NCI-H748 (cell line): Measurements from ENCODE around the gene SCAMP3.
A peak's percentile ranks its signal among the peaks of the same experiment; 100 is the strongest.

Source experiments
- DNase-seq: peaks from one replicate; lab custom pipeline; 2025; ENCODE audit not compliant: unreplicated experiment; lab: John Stamatoyannopoulos, UW

SCAMP3 gene

GRCh38 chr1:155285631-155286044, 23.5 kb upstream of the SCAMP3 start:
- DNase-seq, result no peak

GRCh38 chr1:155285063-155285462, 22.9 kb upstream of the SCAMP3 start:
- DNase-seq, result no peak

GRCh38 chr1:155284476-155284875, 22.3 kb upstream of the SCAMP3 start:
- no peak for DNase-seq

GRCh38 chr1:155282488-155283091, 20.4 kb upstream of the SCAMP3 start:
- no peak for DNase-seq

GRCh38 chr1:155279268-155279667, 17.1 kb upstream of the SCAMP3 start:
- DNase-seq, result peak; percentile 6

GRCh38 chr1:155278689-155279160, 16.6 kb upstream of the SCAMP3 start:
- DNase-seq, result no peak

- DNase-seq, result peak; percentile 88
Measured at GRCh38 chr1:155277902-155278688, 15.9 kb upstream of the SCAMP3 start.

GRCh38 chr1:155277070-155277901, 15.1 kb upstream of the SCAMP3 start, which contains the start of gene HCN3:
HCN3 (plus strand) TSS chr1:155277463; CDS start chr1:155277591, 128 bp downstream.
- DNase-seq, result peak; percentile 98

- DNase-seq, result peak; percentile 99
Measured at GRCh38 chr1:155273343-155274245, 11.4 kb upstream of the SCAMP3 start, which contains the start of gene CLK2. CLK2 (minus strand) TSS chr1:155273504; CDS start chr1:155270977, 2,527 bp downstream.

GRCh38 chr1:155272466-155273342, 10.5 kb upstream of the SCAMP3 start:
- peak; percentile 83 for DNase-seq

- DNase-seq, result no peak
Measured at GRCh38 chr1:155269381-155269780, 7.2 kb upstream of the SCAMP3 start.

- DNase-seq, result no peak
Measured at GRCh38 chr1:155268630-155269029, 6.5 kb upstream of the SCAMP3 start.

GRCh38 chr1:155267373-155267772, 5.2 kb upstream of the SCAMP3 start:
- DNase-seq, result no peak

GRCh38 chr1:155266553-155266952, 4.4 kb upstream of the SCAMP3 start:
- no peak for DNase-seq

GRCh38 chr1:155263067-155263466, 907 bp upstream of the SCAMP3 start:
- no peak for DNase-seq

- DNase-seq, result peak; percentile 46
Measured at GRCh38 chr1:155261493-155261851, 688 bp downstream of the SCAMP3 start.

- DNase-seq, result no peak
Measured at GRCh38 chr1:155260276-155260675, 1.9 kb downstream of the SCAMP3 start.

GRCh38 chr1:155256058-155256852, 5.9 kb downstream of the SCAMP3 start:
- no peak for DNase-seq
